ENCODE results near the gene KBTBD12.

DNA sequence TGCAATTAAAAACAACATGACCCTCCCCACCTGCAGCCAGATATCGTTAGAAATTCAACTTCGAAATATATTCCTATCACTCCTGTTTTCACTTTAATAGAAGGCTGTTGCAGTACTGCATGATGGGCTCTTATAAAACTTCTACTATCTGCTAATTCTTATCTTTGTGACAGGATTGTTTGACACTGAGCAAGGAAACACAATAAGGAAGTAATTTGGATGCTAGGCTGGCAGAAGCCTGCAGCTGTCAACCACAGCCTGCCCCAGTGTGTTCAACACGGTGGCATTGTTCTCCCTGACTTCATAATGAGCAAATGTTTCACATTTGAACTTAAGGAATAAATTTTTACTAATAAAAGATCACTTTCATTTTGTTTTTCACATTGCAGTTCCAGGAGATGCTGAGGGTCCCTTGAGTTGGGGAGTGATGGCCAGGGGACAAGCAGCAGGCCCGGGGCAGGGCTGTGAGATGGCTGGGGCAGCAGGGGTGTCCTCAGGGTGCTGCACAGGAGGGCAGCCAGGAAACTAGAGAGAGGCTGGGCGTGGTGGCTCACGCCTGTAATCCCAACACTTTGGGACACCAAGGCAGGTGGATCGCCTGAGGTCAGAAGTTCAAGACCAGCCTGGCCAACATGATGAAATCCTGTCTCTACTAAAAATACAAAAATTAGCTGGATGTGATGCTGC is 72.4 kb downstream of the KBTBD12 start:
- TF ChIP-seq, protein P1, sequence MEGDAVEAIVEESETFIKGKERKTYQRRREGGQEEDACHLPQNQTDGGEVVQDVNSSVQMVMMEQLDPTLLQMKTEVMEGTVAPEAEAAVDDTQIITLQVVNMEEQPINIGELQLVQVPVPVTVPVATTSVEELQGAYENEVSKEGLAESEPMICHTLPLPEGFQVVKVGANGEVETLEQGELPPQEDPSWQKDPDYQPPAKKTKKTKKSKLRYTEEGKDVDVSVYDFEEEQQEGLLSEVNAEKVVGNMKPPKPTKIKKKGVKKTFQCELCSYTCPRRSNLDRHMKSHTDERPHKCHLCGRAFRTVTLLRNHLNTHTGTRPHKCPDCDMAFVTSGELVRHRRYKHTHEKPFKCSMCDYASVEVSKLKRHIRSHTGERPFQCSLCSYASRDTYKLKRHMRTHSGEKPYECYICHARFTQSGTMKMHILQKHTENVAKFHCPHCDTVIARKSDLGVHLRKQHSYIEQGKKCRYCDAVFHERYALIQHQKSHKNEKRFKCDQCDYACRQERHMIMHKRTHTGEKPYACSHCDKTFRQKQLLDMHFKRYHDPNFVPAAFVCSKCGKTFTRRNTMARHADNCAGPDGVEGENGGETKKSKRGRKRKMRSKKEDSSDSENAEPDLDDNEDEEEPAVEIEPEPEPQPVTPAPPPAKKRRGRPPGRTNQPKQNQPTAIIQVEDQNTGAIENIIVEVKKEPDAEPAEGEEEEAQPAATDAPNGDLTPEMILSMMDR (conservative IDR thresholded peaks at IDR 0.05 in 1 of 2, IDR thresholded peaks at IDR 0.05 in 1 of 2; ENCODE audit: extremely low read depth in 1 of 2, insufficient read depth in 1 of 2, low read depth in 1 of 2, low read length in 2 of 2) = no peak
- no peak for TF ChIP-seq EZH2 (IDR thresholded peaks at IDR 0.05; ENCODE audit: borderline replicate concordance, low read length)
